Motor neuron (in vitro differentiated cells): Measurements from ENCODE around the gene MRPS9. TPM values are rescaled to one million over a fixed set of nuclear protein-coding genes. Genes with fewer than 3 reads are reported as not detected.

Source experiments
- total RNA-seq, 8 experiments: library from RNA; unstranded; fragments of 300-600 nt; gene quantifications; 2 replicates each; pipeline versions ENCODE4 v1.2.3 to v1.2.4, GENCODE V29; 2022

The MRPS9 gene
- total RNA-seq, 8 experiments from 2014 or later = 26.2 to 97.9 (median 45.8) TPM

Other genes starting within 250 kb of the MRPS9 start
- gene POU3F3, start 184.0 kb upstream of the MRPS9 start, total RNA-seq = 10 to 100 TPM in 5 of 8 experiments, 1 to 10 TPM in 1, under 1 TPM in 1, not detected in 1; 0.14 to 55.4 (median 39.8) TPM
- 1 to 10 TPM in 3 of 8 experiments, under 1 TPM in 4, not detected in 1; 0.29 to 1.8 (median 0.87) TPM for gene GPR45, start 203.7 kb downstream of the MRPS9 start, total RNA-seq